Stimulated activated CD8-positive, alpha-beta memory T cell treated with anti-CD3 and anti-CD28 coated beads, Interleukin-12 subunit alpha, Interleukin-12 subunit beta, amount 100 ng/mL, for 1 hour (primary cell): ENCODE measurements around the gene ACO1.

Experiments
- DNase-seq: peaks from one replicate; pipeline ENCODE4 v3.0.0-alpha.2; 2020; ENCODE audit warnings: low read depth

ACO1 gene

DNA sequence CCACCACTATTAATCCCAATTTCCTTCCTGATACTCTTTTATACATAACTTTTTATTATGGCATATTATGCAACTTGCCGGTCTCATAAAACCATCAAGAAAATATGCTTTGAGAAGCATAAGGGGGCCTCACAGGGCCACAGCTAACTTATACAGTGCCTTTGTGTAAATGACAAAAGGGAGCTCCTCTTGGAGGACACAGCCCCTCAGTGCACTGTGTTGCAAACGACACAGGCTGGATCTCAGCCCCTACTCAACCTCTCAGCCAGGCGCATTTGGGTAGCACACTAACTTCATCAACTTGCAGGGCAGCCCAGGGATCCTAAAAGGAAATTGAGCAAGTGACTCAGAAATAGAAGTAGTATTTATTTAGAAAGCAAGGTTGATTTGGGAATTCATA is 106.2 kb downstream of the ACO1 start:
- no peak for DNase-seq

DNA sequence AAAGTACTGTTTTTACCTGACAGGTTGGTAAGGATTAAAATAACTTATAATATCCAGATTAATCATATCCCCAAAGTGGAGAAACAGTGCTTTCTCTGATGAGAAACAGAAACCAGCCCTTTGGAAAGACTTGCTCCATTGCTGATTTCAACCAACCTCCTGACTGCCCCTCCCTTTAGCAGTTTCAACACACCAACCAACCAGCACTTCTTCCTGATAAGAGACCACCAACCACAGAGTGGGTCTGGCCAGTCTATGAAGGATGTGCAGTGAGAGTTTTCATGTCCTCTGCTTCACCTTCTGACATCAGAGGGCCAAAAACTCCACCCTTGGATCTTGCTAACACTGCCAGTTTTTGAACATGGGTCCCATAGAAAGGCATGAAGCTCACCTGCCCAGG is 113.5 kb downstream of the ACO1 start:
- DNase-seq, result no peak

- no peak for DNase-seq
Measured at GRCh38 chr9:32500768-32501167, 116.3 kb downstream of the ACO1 start.

GRCh38 chr9:32501868-32502267 is 117.4 kb downstream of the ACO1 start:
- DNase-seq, result no peak

DNA sequence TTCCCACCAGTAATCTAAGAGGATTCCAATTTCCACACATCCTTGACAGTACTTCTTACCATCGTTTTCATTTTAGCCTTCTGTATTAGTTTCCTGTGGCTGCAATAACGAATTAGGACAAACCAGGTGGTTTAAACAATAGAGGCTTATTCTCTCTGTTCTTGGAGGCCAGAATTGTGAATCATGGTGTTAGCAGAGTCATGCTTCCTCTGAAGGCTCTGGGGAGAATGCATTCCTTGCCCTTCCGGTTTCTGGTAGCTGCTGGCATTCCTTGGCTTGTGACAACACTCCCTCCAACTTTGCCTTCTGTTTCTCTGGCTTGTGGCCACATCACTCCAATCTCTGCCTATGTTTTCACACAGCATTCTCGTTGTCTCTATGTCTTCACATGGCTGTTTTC is 118.0 kb downstream of the ACO1 start:
- DNase-seq, result no peak

DNA sequence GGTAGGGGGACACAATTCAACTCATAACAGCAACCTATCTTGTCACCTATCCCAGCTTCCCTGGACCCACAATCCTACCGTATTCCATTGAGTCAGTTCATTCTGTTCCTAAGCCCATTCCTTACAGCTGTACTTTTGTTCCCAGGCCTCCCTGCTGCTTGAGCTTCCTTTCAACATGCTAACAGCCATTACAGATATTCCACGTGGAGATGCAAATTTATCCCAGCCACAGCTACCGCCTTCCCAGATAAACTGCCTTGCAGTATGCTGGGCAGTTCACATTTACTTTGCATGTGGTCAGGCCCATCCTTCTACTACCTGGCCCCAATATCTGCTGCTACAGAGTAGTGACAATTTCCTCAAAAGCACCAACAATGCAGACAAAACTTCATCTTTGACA is 118.6 kb downstream of the ACO1 start:
- no peak for DNase-seq
